ENCODE data around the gene PAX5.

GRCh38 chr9:36825179-36825578, 208.9 kb downstream of the PAX5 start:
- TF ChIP-seq CTCF (IDR thresholded peaks at IDR 0.05; ENCODE audit: borderline replicate concordance, extremely low read depth, low read length, poor library complexity, severe bottlenecking) (no peak), EZH2 (IDR thresholded peaks at IDR 0.05; ENCODE audit: borderline replicate concordance, low read depth, low read length, severe bottlenecking) (no peak)
